SK-N-MC (cell line): ENCODE results near the gene CA6.

Experiments used
- EZH2 ChIP-seq: fragments of 200-600 bp; sonication (generic); IDR thresholded peaks from one replicate; pipeline ENCODE4 v1.6.1; 2017; ENCODE audit warnings: antibody characterized with exemption
- FOXP2 ChIP-seq: optimal IDR thresholded peaks from 2 replicates; pipeline ENCODE3; 2011; ENCODE audit warnings: mild to moderate bottlenecking, moderate library complexity; ENCODE audit not compliant: insufficient read depth; ENCODE audit errors: extremely low read length, control extremely low read depth
- POLR2AphosphoS5 ChIP-seq: IDR thresholded peaks from 2 replicates; pipeline ENCODE4 v1.6.1; 2012; ENCODE audit warnings: mild to moderate bottlenecking, low read depth, low read length, borderline replicate concordance

GRCh38 chr1:9009438-9010370, 64.0 kb downstream of the CA6 start:
- TF ChIP-seq EZH2 (no peak), POLR2AphosphoS5 (no peak), FOXP2 (no peak)
